Kidney glomerular epithelial cell (primary cell): ENCODE results near the gene OPA3.
A peak's percentile ranks its signal among the peaks of the same experiment; 100 is the strongest.
"Not testable (repeated sequence)": the region's sequence is repeated elsewhere in the genome, so short reads cannot be mapped to it uniquely, and the experiment has no call there.

Experiments used
- DNase-seq: peaks from one replicate; lab custom pipeline; 2025; lab: John Stamatoyannopoulos, UW

Gene OPA3

DNA sequence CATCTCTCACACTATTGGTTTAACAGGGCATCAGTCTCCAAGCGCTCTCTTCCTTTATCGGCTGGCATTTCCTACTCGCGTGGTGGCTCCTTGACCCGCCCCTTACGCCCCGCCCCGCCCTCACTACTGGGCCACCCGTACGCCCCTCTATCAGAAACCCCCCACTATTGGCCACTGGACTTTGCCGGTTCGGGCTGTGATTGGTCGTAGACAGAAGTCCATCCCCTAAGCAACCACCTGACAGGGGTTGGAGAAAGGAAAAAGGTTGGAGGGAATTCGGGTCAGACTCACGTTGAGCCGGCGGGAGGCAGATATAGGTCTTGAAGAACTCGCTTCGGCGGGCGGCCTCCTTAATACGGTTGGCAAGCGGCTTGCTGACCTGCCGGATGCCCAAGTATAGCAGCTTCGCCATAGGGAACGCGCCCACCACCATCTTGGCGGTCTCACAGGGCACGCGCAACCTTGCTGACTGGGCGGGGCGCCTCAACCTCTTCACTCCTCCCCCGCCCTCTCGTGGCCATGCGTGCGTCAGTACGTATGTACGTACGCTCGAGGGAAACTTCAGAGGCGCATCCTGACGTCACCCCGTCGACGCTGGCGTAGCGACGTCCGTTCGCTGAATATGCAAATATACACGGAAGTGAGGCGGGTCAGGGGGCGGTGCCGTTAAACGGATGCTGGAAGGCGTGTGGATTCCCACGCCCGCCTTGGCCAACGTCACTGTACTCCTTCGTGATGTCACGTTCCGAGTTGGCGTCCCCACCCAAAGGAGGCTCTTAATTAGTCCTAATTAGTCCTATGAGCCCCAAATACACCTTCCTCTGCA lies at the start of gene OPA3:
Gene OPA3, minus strand, starts transcription at position 471 of the 826 bp plus-strand sequence. Its CDS starts 38 bp downstream, at position 433.
- peak; percentile 98 for DNase-seq

DNA sequence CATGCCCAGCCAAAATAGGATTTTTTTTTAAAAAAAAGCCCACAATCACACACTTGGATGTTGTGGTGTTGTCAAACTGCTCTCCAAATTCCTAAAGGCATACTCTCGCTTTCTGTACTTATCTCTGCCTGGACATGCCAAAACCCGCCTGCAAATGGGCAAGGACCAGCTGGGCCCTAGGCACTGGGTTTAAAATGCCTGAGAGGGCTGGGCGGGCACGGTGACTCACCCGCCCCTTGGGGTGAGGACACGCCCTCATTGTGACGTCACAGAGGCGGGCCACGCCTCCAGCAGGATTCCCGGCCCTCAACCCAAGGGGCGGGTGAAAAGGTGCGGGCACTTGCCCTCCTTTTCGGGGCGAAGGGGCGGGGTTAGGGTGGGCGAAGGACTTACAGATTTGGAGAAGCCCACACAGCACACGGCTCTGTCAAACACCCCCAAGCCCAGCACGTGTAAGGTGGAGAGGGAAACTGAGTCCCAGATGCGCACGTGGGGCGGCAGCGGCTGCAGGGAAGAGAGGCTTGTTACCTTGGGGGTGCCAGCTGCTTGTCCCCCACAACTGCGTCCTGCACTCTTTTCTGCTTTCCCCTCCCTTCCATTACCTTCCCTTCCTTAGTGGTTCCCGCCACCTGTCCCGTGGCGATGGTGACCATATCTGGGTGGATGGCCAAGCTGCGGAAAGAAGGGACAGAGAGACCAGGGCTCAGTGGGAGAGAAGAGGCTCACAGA lies 48.0 kb upstream of the OPA3 start:
- DNase-seq: no peak

DNA sequence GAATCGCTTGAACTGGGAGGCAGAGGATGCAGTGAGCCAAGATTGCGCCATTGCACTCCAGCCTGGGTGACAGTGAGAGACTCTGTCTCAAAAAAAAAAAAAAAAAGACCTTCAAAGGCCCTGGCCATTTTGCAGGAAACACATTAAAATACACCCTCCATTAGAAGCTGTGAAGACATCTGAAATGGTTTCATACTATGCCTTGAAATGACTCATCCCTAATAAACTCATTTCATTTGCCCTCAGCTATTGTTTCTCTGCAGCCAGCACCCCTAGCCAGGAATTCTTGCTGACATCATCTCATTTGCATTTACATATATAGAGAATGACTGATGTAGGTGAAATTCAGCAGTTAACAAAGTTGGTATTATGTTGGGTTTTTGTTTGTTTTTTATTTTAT lies 45.9 kb upstream of the OPA3 start:
- DNase-seq: peak; percentile 76

DNA sequence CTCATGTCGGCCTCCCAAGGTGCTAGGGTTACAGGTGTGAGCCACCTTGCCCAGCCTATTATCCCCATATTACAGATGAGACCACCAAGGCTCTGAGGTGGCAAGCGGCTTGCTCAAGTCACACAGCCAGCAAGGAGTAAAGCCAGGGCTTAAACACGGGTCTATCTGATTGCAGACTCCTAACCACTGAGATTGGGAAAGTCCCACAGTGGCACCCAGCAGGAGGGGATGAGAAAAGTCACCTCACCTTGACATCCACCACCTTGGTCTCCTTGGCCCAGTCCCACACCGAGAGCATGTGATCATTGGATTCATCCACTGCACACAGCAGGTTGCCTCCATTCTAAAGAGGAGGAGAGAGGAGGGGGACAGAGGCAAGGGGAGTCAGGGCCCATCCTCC lies 45.1 kb upstream of the OPA3 start:
- DNase-seq: no peak

DNA sequence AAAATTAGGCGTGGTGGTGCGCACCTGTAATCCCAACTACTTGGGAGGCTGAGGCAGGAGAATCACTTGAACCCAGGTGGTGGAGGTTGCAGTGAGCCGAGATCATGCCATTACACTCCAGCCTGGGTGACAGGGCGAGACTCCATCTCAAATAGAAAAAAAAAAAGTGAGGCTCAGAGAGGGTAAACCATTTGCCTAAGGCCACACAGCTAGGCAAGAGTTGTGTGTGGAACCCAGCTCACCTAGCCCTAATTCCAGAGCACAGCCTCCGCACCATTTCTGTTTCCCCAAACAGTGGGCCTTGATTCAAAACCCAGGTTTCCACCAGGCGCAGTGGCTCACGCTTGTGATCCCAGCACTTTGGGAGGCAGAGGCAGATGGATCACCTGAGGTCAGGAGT lies 43.6 kb upstream of the OPA3 start:
- not testable (repeated sequence) for DNase-seq

DNA sequence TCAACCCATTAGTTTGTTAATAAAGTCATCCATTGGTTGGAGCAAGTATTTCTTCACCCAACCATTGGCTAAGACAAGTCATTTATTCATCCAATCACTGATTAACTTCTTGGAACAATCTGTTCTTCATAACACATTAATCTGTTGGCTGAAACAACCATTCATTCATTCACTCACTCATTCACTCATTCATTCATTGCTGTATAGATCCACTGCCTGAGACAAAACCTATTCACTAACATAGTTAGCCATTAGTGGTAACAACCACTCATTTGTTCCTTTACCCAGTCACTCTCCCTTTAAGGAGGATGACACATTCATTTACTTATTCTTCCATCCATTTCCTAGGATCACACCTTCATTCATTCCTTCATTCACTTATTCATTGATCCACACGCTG lies 39.4 kb upstream of the OPA3 start:
- DNase-seq: no peak

DNA sequence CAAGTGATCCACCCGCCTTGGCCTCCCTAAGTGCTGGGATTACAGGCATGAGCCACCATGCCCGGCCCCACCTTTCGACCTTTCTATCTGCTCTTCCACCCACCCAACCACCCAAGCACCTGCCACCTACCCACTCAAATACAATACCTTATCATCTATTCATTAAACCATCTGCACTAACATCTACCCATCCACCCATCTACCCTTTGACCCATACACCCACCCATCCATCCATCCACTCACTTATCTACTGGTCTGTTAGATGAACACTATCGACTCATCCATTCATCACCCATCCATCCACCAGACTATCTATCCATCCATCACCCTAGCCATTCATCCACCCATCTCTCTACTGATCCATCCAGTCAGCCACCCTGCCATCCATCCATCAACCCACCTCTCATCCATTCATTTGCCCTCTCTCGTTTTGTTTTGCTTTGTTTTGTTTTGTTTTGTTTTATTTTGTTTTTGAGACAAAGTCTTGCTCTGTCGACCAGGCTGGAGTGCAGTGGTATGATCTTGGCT lies 37.4 kb upstream of the OPA3 start:
- DNase-seq: no peak

DNA sequence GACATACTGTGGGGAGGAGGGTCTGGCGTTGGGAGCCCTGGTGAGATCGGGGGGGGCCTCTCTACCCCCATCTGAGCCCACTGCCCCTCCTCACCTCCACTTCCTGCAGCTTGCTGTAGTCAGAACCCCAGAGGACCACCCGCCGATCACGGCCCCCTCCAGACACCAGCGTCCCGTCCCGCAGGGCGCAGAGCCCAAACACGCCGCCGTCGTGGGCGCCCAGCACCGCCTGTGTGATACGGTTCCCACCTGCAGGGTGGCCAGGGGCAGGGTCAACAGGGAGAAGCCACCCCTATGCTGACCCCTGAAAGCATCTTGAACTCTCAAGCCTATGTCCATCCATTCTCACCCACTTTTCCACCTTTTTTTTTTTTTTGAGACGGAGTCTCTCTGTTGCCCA lies 36.8 kb upstream of the OPA3 start:
- no peak for DNase-seq

DNA sequence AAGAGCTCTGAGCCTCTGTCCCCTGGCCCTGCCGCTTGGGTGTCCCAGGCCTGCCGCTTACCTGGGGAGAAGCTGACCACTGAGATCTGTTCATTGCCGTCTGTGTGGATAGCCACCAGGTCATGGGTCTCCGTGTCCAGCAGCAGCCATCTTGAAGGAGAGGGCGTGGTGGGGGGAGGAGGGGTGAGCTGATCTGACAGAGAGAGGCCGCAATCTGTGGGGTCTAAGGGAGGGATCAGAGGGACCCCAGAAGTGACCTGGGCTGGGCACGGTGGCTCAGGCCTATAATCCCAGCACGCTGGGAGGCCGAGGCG lies 32.1 kb upstream of the OPA3 start:
- no peak for DNase-seq

DNA sequence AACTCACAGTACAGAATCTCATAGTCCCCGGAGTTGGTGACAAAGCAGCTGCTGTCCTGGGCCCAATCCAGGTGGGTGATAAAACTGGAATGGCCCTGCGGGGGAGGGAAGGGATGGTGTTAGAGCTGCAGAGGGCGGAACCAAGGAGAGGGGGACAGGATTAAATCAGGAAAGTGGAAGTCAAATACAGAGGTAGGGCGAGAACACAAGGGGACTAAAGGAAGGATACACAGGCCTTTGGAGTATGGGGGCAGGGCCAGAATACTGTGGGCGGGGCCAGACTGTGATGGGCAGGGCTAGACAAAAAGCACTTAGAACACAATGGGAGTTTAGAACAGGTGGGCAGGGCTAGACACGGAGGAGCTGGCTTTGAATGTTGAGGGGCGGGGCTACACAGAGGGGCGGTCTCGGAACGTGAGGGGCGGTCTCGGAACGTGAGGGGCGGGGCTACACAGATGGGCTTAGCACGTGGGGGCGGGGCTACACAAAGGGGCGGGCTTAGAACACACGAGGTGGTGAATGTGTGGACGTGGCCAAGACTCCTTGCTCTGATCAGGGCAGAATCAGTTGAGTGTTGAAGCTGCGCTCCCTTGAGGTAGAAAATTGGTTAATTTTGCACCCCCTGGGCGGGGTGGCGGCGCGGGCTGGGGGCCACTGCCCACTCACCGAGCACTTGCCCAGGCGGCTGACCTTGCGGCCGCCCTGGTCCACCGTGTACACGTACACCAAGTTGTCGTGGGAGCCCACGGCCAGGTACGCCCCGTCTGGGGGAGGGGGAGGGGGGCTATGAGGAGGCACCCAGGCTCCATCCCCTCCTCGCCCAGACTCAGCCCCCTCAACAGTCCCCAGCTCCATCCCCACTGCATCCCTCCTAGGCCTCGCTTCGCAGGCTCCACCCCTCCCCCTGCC lies 31.4 kb upstream of the OPA3 start:
- peak; percentile 29 for DNase-seq

DNA sequence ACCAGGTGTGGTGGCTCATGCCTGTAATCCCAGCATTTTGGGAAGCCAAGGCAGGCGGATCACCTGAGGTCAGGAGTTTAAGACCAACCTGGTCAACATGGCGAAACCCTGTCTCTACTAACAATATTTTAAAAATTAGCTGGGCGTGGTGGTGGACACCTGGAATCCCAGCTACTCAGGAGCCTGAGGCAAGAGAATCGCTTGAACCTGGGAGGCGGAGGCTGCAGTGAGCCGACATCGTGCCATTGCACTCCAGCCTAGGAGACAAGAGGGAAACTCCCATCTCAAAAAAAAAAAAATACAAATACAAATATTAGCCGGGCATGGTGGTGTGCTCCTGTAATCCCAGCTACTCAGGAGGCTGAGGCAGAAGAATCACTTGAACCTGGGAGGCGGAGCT lies 30.5 kb upstream of the OPA3 start:
- not testable (repeated sequence) for DNase-seq

DNA sequence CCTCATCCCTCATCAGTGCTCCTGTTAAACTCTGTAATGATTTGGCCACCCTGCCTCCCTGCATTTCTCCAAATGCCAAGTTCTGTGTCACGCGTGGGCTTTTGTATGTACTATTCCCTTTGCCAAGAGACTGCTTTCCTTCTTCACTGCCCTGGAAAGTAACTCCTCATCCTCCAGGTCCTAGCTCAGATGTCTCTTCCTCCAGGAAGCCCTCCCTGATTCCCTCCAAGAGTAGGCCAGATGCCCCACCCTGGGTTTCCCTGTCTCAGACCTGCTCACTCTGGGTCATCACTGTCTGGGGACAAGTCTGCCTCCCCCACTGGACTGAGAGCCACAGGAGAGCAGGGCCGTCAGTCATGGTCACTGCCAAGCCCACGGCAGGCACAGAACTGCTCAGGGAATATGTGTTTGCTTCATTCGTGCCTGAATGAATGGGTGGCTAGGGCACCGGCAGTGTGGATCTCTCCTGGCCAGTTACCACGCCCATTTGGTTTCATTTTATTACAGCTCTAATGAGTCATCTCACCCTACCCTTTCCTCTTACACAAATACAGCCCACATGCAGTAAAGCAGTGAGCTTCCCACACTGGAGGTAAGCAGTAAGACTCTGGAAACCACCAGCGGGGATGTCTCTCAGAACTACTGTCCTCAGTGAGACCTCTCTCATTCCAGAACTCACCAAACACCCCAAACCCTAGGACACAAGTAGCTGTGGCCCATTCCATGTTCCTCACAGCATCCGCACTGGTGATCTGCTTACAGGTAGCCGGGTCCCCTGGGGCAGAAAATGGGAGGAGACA lies 29.5 kb upstream of the OPA3 start:
- DNase-seq: peak; percentile 93

DNA sequence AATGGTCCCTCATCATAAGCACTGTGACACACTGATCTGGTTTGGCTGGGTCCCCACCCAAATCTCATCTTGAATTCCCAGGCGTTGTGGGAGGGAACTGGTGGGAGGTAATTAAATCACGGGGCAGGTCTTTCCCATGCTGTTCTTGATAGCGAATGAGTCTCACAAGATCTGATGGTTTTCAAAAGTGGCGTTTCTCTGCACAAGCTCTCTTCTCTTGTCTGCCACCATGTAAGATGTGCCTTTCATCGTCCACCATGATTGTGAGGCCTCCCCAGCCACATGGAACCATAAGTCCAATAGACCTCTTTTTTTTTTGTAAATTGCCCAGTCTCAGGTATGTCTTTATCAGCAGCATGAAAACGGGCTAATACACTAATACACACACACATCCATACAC lies 24.3 kb upstream of the OPA3 start:
- DNase-seq: no peak

DNA sequence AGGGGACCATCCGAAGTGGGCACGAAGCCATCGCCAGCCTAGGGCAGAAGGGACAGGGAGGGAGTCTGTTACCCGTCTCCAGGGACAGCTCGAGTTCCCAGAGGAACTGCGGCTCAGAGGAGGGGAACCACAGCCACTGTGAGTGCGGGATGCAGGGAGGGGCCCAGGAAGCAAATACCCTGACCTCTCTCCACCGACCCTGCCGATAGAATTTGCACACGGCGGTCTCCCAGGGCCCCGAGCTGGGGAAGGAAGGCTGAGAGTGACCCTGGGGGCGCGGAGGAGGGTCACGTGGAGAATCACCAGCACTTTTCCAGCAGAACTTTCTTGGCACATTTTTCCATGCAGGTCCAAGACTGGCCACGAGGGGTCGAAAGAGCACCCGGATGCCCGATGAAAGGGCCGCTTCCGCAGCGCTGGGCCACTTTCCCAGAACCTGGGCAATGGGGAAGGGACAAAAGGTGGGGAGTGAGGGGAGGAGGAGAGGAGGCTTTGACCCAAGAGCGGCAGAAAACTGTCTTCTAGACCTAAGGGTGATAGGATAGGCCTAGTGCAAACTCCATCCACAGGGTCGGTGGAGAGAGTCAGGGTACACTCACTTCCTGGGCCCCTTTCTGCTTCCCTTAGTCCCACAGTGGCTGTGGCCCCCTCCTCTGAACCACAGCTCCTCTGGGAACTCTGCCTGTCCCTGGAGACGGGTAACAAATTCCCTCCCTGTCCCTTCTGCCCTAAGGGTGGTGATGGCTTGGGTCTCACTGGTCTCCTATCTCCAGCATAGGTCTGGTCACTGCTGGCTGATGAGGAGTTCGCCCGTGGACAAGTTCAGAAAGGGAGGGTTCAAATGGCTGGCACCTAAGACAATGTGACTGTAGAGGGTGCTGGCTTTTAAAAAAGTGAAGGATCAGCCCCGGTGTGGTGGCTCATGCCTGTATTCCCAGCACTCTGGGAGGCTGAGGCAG lies 22.7 kb upstream of the OPA3 start:
- peak; percentile 60 for DNase-seq

DNA sequence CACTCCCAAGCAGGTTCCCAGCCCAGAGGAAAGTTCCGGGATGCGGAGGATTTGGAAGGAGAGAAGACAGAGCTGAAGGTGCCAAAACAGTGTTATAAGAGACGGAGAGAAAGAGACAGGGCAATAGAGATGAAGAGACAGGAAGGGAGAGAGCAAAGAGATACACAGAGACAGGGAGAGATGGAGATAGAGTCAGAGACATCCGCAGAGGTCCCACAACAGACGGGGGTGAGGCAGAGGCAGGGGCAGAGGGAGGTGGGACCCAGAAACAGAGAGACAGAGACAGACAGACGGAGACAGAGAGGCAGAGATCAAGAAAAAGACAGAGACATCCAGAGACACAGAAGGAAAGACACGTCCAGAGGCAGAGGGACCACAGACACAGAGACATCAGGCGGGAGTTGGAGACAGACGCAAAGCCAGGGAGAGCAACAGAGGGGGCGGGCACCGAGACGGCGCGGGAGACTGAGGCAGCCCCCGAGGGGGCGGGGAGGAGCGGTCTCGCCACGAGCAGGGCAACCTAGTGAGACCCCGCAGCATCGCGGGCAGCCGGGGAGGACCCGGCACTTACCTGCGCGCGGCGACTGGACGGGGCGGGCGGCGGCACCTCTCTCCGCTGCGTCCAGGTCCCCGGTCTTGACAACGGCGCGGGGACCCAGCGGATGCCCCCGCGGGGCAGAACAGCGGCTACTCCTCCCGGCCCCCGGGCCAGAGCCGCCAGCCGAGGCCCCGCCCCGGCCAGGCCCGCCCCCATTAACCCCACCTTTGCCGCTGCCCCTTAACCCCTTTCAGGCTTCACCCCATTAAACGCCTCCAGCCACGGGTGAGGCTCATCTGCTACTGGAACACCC lies 17.1 kb upstream of the OPA3 start, which contains the start of gene GPR4:
Gene GPR4, minus strand, starts transcription at position 689 of the 851 bp plus-strand sequence. CDS start 10,346 bp downstream, outside the sequence.
- DNase-seq: no peak

DNA sequence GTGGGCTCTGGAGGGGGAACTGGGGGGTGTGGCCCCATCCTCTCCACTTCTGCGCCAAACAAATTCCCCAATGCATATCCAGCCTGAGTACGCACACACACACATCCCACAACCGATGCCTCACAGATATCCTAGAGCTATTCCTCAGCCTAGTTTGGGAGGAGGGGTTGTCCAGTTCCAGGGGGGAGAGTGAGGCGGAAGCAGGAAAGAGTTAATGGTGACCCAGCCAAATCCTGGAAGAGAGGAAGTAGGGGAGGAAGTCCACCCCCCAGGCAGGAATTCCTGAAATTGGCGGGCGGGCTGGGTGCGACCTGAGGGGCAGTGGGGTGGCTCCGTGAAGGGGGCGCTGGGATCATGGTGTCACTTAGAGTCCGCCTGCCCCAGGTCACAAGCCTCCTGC lies 16.5 kb upstream of the OPA3 start:
- DNase-seq: no peak

DNA sequence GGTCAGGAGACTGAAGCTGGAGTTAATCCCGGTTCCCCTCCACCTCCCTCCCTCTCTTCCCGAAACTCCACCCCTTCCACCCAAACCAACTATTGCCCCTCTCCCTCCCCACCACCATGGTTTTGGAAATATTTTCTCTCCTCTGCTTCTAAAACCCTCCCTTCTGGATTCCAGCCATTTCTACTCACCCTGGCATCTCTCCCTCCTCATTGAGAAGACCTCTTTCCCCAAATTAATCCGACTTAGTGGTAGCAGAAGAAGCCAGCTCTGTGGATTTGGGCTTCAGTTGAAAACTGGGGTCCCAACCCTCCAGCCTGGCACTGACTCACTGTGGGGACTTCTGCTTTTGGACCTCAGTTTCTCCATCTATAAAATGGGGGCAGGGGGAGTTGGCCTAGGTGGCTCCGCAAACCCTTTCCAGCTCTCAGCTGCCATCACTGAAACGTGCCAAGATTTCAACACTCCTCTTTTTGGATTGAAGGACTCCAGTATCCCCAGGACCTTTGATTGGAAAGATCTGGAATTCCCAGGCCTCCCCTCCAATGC lies 15.8 kb upstream of the OPA3 start:
- DNase-seq: no peak

DNA sequence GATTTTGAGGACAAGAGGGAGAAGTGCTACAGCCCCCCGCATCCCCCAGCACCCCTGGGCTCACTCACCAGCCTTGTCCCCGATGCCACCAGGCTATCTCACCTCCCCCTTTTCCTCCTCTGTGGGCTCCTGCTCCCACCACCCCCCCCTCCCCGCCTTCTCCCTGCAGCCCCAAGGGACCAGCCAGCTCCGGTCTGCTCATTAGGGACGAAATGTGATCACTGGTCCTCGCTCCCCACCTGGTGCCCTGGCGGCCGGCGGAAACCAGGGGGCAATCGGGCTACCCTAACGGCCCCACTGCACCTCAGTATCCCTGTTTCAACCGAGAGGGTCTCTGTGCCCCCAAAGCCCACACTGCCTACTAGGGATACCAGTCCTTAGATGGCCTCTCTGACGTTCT lies 14.7 kb upstream of the OPA3 start:
- DNase-seq: no peak
